ENCODE results near the gene CCDC57. TPM values are rescaled to one million over a fixed set of nuclear protein-coding genes. Genes with fewer than 3 reads are reported as not detected.
A peak's percentile ranks its signal among the peaks of the same experiment; 100 is the strongest.

The CCDC57 gene
- total RNA-seq, 1 donor from 2014 or later, result 50.5 TPM

DNA sequence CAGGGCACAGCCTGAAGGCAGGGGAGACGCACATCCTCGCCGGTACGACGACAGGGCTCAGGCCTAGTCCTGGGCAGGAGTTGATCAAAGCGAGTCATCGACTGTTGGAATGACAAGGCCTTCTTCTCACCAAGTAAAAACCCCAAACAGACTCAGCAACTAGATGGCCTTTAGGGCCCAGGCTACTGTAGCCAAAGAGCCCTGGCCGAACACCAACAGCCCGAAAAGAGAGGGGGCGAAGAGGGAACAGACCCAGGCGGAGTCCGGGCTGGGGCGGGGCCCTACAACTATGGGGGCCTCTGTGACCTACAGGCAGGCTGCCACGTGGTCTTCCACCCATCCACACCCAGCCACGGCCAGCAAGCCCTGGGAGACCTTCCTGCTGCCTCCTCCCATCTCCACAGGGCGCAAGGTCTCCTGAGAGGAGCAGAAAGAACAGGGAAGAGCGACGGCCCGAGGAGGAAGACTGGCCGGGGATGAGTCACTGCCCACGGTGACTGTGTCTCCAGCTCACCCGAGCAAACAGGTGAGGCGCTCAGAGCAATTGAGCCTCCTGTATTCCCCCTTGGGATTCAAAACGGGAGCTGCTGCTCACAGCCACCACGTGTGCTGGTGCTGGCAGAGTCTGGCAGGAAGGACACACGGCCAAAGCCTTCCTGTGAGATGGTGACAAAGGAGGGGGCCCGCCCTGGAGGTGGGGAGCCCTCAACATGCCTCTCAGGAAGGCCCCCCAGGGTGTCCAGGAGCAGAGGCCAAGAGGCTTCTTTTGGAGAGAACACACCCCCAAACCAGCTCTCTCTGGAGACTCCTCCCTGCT lies 33.9 kb upstream of the CCDC57 start:
- Histone ChIP-seq H3K4me3 (no peak overlapping the region), H3K36me3 (peaks cover 87% of the 10 kb centered on the region), H3K27me3 (no peaks in the 10 kb centered on the region), H3K9me3 (no peaks in the 10 kb centered on the region), H3K27ac (peak overlapping the region; percentile 42), H3K4me1 (peaks cover 40% of the 10 kb centered on the region)
- intact Hi-C loops (cut with DNase I), result no loop called here
- TF ChIP-seq, protein P1, sequence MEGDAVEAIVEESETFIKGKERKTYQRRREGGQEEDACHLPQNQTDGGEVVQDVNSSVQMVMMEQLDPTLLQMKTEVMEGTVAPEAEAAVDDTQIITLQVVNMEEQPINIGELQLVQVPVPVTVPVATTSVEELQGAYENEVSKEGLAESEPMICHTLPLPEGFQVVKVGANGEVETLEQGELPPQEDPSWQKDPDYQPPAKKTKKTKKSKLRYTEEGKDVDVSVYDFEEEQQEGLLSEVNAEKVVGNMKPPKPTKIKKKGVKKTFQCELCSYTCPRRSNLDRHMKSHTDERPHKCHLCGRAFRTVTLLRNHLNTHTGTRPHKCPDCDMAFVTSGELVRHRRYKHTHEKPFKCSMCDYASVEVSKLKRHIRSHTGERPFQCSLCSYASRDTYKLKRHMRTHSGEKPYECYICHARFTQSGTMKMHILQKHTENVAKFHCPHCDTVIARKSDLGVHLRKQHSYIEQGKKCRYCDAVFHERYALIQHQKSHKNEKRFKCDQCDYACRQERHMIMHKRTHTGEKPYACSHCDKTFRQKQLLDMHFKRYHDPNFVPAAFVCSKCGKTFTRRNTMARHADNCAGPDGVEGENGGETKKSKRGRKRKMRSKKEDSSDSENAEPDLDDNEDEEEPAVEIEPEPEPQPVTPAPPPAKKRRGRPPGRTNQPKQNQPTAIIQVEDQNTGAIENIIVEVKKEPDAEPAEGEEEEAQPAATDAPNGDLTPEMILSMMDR (IDR thresholded peaks at IDR 0.05), result no peak
- ATAC-seq, result no peak
- DNase-seq, result no peak

DNA sequence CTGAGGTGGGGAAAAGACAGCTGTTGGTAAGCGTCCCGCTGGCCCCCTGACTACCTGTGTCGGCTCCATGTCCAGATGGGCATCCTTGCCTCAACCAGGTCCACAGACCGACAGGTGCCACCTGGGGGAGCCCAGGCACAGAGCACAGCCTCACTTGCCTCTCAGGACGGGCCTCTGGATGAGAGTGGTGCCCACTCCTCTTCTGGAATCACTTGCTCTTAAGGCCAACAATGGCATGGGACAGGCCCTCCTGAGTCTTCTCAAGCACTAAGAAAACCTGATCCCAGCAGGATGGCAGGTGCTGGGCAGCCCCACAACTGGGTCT lies 33.4 kb upstream of the CCDC57 start:
- DNase-seq, result no peak
- no peak for ATAC-seq
- intact Hi-C loops (cut with DNase I), result no loop called here
- no peak overlapping the region for H3K4me3 ChIP-seq
- peaks cover 81% of the 10 kb centered on the region for H3K36me3 ChIP-seq
- H3K27ac ChIP-seq, result peak overlapping the region; percentile 42
- H3K9me3 ChIP-seq, result no peaks in the 10 kb centered on the region
- no peaks in the 10 kb centered on the region for H3K27me3 ChIP-seq
- TF ChIP-seq, protein P1 (IDR thresholded peaks at IDR 0.05), result no peak
- H3K4me1 ChIP-seq, result peaks cover 45% of the 10 kb centered on the region

DNA sequence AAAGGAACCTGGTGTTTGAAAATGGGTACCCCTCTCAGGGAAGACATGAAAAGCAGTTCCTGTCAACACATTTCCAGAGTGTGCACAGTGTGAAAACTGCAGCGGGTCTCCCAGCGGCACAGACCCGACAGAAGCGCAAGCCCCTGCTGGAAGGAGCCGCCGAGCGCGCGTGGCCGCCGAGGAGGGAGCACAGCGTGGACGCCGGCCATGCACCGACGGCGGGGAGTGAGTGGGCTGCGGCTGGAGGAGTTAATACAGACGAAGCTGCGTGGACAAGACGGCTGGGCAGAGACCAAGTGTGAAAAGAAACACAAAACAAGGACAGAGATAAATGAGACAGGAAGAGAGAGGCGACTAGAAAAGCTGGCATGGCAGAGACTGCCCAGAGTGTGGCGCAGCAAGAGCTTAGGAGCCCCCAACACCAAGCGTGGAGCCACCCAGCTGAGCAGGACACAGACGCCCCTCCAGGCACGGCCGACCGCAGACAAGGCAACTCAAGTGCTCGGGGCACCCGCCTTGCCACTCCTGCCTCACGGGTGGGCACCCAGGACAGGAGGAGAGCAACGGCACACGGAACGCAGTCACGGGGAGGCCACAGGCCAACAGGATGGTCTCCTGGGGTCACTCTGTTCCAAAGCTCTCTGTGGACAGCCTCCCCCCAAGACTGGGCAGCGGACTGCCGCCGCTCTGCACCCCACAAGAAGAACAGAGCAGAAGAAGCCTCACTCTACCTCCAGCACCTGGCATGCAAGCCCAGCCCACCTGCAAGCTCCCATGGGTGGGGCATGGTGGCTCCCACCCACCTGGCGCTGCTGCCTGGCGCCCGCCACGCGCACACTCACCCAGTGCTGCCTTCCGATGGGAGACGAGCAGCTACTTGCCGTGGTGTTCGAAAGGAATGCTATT lies 32.7 kb upstream of the CCDC57 start:
- no peak for DNase-seq
- Histone ChIP-seq H3K36me3 (peaks cover 75% of the 10 kb centered on the region), H3K9me3 (no peaks in the 10 kb centered on the region), H3K27ac (no peak overlapping the region), H3K4me3 (no peak overlapping the region), H3K27me3 (no peaks in the 10 kb centered on the region), H3K4me1 (peaks cover 52% of the 10 kb centered on the region)
- ATAC-seq, result no peak
- intact Hi-C loops (cut with DNase I), result no loop called here
- TF ChIP-seq, protein P1 (IDR thresholded peaks at IDR 0.05), result no peak

DNA sequence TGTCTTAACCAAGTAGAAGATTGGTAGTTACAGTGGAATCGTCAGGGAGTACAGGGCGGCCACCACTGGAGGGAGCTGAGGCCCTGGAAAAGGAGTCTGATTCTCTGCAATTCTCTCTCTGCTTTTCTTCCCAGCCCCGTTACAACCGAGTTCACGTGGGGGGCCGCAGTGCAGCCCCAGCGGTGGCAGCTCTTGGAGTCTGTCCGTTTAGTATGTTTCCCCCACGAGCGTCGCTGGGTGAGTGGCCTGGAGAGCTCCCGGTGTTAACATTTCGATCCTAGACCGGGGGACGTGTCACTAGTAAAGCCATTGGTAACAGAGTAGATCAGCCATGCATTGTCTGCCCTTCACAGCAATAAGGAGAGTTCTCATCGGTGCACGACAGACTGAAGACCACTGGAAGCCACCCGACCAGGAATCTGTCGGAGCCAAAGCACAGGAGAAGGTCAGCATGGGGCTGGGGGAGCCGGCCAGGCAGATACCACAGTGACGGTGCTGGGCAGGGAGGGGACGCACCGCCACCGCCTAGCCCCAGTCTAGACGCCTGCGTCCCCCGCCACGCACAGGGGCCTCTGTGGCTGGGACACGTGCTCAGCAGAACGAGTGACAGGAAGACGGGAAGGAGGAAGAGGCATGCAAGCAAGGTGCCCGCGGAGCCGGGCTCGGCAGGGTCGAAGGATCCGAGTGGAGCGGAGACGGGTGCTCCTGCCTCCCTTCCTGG lies 31.9 kb upstream of the CCDC57 start:
- Histone ChIP-seq H3K9me3 (no peaks in the 10 kb centered on the region), H3K4me3 (no peak overlapping the region), H3K27me3 (no peaks in the 10 kb centered on the region), H3K4me1 (peaks cover 60% of the 10 kb centered on the region), H3K27ac (no peak overlapping the region), H3K36me3 (peaks cover 75% of the 10 kb centered on the region)
- DNase-seq (no peak), ATAC-seq (no peak)
- intact Hi-C loops (cut with DNase I), result no loop called here
- TF ChIP-seq, protein P1 (IDR thresholded peaks at IDR 0.05), result peak; percentile 44

DNA sequence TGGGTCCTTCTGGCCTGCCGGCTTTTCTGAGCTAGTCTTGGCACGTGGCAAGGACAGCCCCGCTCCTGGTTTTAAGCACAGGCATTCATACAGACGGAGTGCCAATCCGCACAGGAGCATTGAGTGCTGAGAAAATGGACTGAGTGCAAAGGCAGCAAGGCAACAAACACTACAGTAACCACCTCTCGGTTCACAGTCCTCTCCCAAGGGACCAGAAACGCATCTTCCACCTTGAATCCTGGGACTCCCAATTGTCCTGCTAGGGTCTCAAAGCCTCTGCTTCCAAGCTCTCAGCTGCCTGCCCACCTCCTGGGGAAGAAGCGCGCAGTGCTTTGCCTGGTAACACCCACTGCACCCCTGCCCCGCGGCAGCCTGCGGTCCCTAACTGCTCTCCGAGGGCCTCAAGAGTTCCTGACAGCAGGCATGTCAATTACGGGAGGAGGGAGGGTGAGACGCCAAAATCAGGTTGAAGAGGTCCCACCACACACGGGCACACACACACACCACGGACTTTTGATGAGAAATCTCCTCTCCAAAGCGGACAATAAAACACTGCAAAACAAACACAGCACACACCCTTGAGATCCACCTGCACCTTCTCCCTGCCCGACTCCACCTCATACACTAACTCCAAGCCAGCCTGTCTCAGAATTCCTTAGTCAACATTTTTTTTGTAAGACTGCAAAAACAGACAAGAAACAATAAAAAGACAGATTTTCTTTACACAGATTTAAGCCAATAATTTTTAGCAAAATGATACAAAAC lies 31.2 kb upstream of the CCDC57 start:
- no peaks in the 10 kb centered on the region for H3K9me3 ChIP-seq
- H3K36me3 ChIP-seq, result peaks cover 69% of the 10 kb centered on the region
- intact Hi-C loops (cut with DNase I), result no loop called here
- ATAC-seq, result no peak
- no peaks in the 10 kb centered on the region for H3K27me3 ChIP-seq
- H3K4me1 ChIP-seq, result peaks cover 67% of the 10 kb centered on the region
- H3K4me3 ChIP-seq, result no peak overlapping the region
- TF ChIP-seq, protein P1 (IDR thresholded peaks at IDR 0.05), result no peak
- no peak for DNase-seq
- no peak overlapping the region for H3K27ac ChIP-seq

All from upper lobe of right lung (tissue), 1 donor.